HG02840 (cell line): Measurements from ENCODE around the gene AK1.
"Not testable (repeated sequence)": the region's sequence is repeated elsewhere in the genome, so short reads cannot be mapped to it uniquely, and the experiment has no call there.

Experiments used
- ATAC-seq: cut with Tn5 transposase; IDR thresholded peaks from one replicate; pipeline ENCODE4 v1.9.1; 2021; ENCODE audit warnings: mild to moderate bottlenecking, moderate library complexity, moderate number of reproducible peaks; ENCODE audit not compliant: unreplicated experiment, low FRiP score

AK1 gene

DNA sequence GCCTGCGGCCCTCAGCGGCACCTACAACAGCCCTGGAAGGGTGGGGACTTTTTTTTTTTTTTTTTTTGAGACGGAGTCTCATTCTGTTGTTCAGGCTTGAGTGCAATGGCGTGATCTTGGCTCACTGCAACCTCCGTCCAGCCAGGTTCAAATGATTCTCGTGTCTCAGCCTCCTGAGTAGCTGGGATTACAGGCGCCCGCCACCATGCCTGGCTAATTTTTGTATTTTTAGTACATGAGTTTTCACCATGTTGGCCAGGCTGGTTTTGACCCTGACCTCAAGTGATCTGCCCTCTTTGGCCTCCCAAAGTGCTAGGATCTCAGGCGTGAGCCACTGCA lies 7.4 kb downstream of the AK1 start:
- ATAC-seq: not testable (repeated sequence)

DNA sequence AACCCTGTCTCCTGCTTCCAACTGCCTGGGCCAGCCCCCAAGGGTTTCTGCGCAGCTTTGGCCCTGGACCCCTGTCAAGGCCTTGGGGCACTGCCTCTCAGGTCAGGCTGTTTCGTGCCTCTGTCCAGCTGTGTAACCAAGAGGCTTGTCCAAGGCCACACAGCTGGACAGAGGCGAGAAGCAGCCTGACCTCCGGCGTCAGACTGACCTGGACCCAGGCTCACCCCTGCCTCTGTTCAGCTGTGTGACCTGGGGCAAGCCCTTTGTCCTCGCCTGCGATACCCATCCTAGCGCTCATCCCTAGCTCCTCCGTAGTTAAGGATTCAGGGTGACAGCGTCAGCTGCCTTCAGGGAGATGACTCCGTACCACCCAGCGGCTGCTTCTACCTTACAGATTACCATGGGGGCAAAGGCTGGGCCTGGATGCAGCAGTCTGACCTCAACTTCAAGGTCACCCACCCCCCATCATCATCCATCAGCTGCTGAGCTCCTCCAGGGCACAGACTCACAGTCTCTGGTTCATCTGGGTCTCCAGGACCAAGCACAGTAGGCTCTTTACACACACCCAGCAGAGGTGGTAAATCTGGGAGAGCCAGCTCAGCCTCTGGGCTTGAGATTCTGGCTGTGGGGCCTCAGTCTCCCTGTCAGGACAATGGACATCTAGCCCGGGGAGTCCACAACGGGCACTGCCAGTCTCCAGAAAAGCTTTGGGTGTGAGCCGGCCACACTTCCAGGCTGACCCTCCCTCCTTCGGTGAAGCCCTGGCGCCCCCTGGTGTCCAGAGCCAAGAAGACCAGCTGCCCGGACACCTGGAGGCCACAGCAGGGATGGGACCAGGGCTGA lies 7.9 kb downstream of the AK1 start:
- no peak for ATAC-seq

DNA sequence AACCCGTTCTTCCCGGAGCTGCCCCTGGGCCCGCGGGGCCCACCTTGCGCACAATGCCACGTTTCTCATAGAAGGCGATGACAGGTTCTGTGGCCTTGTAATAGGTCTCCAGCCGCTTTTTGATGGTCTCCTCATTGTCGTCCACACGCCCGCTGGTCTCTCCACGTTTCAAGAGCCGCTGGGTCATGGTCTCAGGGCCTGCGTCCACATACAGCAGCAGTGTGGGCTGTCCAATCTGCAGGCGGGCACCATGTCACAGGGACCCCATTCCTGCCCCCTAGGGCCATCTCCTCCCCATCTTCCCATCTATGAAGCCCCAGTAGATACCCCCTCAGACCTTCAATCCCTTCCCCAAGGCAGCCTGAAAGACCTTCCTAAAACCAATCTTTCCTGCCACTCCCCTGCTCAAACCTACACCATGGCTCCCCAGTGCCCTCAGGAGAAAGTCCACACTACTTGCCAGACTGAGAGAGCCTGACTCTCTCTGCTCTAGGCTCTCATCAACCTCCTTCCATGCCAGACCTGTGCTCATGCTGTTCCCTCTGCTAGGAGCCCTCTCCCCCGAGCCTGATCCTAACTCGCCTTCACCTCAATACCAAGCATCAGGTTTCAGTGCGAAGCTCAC lies 9.1 kb downstream of the AK1 start:
- ATAC-seq: no peak

DNA sequence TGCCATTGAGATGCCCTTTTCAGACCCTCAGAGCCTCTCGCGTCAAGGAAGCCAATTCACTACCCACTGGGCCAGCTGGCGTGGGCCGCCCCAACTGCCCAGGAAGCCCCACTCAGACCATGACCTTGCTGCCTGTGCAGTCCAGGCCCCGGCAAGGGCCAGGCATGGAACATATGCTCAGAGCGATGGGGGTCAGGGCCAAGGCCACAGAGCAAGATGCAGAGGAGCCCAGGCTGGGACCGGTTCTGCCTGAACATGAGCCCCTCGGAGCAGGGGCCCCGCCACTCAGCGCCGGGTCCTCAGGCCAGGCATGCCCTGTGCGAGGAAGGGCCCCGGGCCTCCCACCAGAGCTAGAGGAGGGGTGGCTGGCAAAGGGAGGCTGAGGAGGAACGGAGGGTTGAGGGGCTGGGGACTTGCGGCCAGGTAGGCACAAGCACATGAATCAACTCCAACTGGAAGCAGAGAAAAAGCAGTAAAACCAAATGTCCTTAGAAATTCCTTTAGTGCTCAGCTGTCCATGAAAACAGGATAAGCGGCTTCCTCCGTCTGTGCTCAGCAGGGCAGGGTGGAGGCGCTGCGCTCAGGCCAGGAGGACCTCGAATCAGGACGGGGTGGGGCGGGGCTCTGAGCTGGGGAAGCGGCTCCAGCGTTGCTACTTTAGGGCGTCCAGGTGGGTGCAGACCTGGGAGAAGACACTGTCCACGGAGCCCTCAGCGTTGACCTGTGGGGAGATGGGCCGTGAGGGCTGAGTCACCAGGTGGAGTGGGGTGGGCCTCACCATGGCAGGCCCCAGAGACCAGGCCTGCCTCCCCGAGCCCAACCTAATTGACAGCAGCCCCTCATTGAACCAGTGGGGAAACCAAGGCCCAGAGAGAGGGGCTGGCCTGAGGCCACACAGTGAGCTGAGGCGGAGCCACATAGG lies 9.9 kb downstream of the AK1 start:
- no peak for ATAC-seq

DNA sequence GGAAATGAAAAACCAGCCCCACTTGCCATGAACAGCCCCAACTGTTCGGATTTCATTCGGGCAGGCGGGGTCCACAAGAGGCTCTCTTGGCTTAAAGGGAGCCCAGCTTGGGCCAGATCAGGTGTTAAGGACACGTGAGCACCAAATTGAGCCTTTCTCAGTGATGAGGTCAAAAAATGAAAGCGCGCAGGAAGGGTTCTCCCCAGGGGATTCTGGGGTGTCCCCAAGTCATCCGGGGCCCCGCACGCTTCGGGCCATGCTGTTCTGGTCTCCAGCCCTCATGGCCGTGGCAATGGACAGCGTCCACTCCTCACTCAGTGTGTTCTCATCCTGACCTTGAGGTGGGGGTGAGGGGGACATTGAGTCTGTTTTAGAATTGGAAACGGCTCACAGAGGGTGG lies 10.9 kb downstream of the AK1 start:
- no peak for ATAC-seq

DNA sequence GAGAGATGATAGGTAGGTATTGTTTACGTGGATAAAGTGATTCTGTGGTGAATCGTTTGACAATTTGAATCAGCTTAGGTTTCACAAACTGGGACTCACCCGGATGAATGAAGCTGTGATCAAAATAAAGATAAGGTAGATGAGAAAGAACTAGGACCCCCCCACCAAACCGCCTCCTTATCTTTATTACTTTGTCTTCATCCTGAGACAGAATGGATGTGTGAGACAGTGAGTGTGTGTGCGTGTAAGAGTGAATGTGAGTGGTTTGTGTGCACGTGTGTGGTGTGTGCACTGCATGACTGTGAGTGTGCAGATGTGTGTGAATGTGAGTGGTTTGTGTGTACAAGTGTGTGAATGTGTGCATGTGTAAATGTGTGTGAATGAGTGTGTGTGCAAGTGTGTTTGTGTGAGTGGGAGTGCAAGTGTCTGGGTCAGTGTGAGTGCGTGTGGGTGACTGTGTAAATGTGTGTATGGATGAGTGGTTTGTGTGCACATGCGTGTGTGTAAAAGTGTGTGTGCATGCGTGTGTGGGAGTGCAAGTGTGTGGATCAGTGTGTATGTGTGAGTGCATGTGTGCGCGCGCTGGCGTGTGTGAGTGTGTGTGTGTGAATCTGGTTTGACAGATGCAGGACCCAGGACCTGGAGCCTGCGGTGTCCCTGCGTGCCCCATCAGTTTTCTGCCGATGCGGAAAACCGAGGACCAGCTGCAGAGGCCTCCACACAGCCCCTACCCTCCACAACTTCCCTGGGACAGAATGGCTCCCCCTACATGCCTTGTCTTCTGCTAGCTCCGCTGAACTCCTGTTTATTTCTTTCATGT lies 11.6 kb downstream of the AK1 start:
- ATAC-seq: no peak

DNA sequence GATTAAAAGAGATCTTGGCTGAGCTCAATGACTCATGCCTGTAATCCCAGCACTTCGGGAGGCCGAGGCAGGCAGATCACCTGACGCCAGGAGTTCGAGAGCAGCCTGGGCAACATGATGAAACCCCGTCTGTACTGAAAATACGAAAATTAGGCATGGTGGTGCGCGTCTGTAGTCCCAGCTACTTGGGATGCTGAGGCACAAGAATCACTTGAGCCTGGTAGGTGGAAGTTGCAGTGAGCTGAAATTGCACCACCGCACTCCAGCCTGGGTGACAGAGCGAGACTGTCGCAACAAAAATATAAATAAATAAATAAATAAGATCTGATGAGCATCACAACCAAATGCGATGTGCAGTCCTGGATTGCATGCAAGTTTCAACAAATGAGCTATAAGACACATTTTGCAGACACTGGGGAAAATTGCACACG lies 14.3 kb downstream of the AK1 start:
- no peak for ATAC-seq

DNA sequence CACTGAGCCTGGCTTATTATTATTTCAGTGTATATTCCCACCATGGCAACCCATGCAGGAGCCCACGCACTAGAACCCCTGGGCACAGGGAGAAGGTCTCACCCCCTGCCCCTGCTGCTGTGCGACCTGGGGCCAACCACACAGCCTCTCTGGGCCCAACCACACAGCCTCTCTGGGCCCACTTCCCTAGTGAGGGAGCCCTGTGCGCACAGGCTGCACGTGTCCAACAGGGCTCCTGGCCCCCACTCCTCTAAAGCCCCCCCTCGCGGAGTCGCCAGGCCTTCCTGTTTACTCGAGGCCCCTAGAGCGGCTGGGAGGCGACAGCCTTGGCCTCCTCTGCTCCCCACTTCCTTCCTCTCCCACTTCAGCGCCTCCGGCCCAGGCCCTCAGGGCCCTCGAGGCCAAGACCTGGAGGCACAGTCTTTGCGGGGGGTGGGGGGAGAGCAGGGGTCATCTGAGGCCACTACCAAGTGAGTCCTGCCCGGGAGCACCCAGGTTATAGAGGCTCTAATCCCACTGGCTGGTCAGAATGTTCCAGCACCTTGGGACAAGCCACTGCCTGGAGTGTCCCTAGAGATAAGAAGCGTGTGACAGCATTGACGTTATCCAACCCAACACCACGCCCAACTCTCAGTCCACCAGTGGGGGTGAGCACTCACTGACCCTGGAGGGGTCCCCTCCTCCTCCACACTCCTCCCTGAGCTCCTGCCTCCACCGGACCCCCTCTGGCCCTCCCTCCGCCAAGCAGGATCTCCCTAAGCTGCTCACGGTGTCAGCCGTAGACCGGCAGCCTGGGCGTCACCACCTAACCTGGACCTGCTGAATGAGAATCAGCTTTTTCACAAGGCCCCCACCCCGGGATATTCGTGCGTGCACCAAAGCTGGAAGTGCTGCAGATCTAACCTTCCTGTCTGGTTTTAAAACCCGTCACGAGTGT lies 15.1 kb downstream of the AK1 start:
- ATAC-seq: no peak

DNA sequence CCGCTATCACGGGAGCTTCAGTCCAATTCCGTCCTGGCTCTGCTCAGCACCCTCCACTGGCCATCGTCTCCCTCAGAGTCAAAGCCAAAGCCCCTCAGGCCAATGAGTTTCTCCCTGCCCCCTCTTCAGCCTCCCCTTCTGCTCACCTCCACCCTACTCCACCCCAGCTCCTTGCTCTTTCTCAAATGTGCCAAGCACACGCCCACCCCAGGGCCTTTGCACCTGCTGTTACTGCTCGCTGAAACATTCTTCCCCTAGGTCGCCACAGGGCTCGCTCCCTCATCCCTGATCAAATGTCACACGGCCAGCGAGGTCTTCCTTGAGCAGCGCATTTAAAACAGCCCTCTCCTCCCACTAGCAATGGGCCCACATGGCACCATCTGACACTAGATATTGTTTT lies 16.7 kb downstream of the AK1 start:
- no peak for ATAC-seq

DNA sequence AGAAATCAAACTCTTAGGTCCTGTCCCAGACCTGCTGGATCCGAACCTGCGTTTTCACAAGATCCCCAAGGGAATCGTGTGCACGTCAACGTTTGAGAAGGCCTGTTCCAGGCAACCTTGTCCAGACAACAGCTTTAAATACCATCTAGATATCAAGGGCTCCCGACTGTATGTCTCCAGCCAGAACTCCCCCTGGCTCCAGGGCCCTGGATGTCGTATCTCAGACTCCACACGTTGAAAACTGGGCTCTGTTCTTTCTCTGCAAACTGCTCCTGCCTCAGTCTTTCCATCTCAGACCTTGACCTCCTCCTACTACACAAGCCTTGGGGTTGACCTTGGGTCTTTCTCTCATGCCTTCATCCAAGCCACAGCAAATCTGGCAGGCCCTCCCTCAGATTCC lies 17.2 kb downstream of the AK1 start:
- ATAC-seq: no peak

DNA sequence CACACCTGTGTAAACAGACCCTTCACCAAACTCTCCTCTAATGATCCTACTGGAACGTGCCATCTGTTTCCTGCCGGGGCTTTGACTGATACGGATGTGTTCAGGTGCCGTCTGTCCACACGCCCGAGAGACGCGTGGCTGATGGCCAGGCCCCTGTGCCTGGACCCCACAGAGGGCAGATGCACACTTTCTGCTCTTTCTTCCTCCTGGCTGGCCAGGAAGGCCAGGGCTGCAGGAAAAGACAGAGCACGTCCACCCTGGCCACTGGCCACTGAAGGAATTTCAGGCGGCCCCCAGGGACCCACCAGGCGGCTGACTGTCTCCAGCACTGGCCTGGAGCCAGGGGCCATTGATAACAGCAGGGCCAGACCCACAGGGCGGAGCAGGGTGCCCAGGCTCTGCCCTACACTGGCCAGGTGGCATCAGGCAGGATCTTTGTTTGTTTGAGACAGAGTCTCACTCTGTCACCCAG lies 19.4 kb downstream of the AK1 start:
- ATAC-seq: no peak

DNA sequence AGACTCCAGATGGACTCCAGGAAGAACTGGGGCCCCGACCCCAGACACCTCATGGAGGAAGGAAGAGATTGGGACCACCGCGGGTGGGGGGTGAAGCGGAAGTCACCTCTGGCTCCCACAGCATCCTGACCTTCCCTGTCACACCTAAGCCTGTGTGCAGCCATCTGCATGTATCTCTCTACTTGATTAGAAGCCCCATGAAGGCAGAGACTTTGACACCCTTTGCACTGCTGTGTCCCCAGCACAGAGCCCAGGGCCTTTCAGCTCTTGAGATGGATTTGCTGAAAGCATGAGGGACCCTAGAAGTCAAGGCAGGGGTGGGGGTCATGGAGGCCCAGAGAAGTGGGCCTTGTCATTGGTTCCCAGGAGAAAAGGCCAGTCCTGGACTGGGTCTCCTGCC lies 20.2 kb downstream of the AK1 start:
- no peak for ATAC-seq

DNA sequence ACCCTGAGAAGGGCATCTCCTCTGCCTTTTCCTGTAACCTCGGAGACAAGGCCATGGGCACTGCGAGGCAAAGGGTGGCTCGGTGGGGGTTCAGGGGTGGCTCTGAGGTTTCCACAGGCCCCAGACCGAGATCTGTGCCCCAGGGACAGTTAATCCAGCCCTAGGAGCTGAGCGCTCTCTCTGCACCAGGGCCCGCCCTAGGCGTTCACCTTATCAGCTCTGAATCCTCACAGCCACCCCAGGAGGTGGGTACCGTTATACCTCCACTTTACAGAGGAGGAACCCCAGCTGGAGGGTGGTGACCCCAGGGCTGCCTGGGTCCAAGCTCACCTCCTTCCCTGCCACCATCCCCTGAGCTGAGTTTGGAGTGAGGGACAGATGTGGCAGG lies 20.8 kb downstream of the AK1 start:
- ATAC-seq: no peak

DNA sequence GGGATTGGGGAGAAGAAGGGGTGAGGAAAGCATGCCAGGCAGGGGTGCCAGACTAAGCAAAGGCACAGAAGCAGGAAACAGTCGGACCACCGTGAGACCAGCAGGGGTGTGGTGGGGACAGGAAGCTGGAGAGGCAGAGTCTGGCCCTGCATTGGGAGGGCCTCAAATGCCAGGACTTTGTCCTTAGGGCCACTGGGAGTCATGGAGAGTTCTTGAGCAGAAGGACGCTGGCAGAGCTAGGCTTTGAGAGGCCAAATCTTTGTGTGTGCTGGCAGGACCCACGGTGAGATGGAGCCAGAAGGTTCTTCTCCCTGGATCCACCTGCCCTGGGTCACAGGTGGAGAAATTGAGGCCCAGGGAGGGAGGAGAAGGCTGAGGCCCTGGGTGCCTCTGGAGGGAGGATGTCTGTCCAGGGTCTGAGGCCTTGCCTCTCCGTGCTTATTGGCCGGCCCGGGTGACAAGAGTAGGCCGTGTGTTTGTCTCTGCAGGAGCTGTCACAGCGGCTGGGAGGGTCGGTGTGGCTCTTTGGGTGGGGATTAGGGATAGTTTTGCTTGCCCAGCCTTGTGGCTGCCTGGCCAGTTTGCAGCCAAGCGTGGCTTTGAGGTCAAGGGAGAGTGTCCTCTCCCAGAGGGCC lies 21.3 kb downstream of the AK1 start:
- no peak for ATAC-seq

DNA sequence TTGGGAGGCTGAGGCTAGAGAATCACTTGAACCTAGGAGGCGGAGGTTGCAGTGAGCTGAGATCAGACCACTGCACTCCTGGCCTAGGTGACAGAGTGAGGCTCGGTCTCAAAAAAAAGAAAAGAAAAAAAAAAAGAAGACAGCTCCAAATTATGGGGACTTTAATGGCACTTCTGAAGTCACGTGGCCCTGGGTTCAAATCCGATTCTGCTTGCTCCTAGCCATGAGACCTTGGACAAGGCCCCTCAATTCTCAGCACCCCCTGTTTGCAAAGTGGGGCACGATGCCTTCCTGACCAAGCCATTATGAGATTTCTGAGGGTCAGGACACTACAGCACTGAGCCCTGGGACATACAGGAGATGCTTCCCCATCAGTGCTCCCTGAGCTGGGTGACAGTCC lies 22.0 kb downstream of the AK1 start:
- no peak for ATAC-seq

DNA sequence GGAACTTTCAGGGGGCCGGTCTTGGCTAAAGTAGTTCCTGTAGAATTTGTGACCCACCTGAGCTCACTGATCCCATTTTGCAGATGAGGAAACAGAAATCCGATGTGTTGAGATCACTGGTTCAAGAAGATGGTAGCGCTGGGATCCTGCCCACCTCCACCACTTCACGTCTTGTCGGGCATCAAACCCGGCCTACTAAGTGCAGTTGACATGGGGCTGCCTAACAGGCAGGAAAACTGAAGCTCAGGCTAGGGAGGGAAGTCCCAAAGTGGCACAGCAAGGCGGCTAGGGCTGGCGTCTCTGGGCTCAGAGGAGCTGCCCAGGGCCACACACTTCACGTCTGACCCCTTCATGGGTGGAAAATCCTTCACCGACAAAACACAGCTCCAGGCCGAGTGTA lies 22.5 kb downstream of the AK1 start:
- ATAC-seq: no peak

DNA sequence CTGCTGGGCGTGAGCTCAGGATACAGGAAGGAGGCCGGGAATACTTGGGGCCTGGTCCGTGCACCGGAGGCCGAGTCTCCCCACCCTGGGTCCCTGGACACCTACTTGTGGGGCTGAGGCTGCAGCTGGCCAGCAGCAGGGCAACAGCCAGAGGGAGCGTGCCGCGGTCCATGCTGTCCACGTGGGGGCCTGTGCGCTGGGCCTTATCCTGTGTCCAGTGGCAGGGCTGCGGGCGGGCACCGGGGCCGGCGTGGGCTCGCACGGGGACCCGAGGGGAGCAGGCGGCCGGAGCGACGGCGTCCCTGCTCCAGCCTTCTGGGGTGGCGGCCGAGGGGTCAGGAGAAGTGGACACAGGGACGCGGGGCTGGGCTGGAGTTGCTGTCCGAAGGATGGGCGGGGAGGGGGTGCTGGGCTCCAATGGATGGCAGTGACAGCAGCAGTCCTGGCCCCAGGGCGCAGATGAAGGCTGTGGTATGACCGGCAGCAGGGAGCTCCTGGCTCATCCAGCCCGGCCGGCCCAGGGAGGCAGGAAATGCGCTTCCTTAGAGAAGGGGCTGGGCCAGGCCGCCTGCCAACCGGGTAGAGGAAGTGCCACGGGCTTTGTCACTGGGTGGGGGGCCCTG lies 23.2 kb downstream of the AK1 start, which contains the start of gene ENG:
Gene ENG, minus strand, starts transcription at position 475 of the 623 bp plus-strand sequence. Its CDS starts 303 bp downstream, at position 172.
- no peak for ATAC-seq
